Fibroblast of mammary gland (primary cell): ENCODE measurements around the gene RBM44.

Experiments
- DNase-seq: peaks from one replicate; pipeline ENCODE4 v3.0.0-alpha.2; 2010; ENCODE audit warnings: low read depth
- H3K4me3 ChIP-seq: 2 replicates; pipeline ENCODE4 v1.5.1; 2011; ENCODE audit warnings: low read depth, mild to moderate bottlenecking, low read length, moderate library complexity; ENCODE audit not compliant: control insufficient read depth
- CTCF ChIP-seq: conservative IDR thresholded peaks from 2 replicates; pipeline ENCODE4 v1.5.1; 2011; ENCODE audit warnings: low read depth, low read length, inconsistent platforms; ENCODE audit not compliant: control insufficient read depth, insufficient read depth

RBM44 gene

DNA sequence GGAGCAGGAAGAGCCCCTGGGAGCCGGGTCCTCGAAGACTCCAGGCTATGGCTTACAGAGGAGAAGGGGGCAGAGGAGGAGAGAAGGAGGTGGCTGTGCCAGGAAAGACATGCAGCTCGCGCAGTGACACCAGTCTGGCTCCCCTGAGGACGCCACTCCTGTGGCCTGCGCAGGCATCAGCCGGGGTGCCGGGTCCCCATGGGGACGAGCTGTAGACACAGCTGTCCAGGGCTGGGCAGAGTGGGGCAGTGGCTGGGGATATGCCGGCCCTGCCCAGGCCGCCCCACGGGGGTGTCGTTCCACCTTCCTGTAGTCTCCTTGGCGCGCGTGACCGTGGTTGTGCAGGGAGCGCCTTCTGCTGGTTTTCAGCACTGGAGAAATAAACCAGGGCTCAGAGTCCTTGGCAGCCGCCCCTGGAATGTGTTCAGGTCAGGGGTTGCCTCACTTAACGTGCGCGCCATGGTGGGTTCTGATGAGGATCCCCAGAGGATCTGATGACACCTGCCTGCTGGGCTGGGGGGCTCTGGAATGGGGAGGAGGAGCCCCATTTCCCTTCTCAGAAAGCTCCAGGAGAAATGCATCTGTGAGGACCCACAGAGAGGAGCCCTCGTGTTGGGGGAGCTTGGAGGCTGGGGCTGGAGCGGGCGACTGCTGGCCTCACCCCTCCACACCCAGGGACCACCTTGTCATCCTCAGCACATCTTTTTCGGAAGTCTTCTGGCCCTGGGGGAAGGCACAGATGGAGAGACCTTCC lies 87.5 kb downstream of the RBM44 start:
- peak; percentile 62 for DNase-seq
- no peak overlapping the region for H3K4me3 ChIP-seq
- no peak for TF ChIP-seq CTCF

DNA sequence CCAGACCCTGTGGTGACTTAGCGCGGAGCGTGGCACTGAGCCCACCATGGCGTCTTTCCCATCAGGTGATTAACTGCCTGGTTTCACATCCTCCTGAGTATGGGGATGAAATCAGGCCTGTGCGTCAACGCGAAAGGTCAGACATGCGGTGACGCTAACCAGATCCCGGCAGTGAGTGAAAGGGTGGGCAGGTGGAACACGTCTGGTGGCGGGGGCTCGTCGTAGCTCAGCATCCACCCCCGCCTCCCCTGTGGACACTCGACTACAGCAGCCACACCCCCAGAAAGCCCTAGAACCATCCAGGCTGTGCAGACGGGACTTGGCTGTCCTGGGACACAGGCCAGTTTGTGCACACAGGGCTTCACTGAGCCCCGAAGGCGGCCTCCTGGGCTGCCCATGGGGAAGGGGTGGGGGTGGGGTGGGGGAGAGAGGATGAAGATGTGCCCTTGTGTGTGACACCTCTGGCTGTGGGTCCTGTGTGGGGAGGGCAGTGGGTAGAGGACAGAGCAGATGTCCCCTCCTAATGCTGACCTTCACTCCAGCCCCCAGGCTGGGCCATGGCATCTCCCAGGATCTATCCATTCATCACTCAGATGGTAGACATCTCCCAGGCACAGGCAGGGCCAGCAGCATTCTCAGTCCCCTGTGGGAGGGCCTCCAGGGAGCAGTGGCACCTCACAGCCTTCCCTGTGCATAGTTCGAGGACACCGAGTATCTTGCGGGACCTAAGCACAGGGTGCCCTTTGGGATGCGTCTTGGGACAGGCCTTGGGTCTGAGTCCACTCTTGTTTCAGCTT lies 88.3 kb downstream of the RBM44 start:
- DNase-seq: peak; percentile 96
- no peak overlapping the region for H3K4me3 ChIP-seq
- no peak for TF ChIP-seq CTCF

- no peak overlapping the region for H3K4me3 ChIP-seq
- DNase-seq: peak; percentile 90
- TF ChIP-seq CTCF: no peak
Observed at GRCh38 chr2:237888389-237888788, 89.8 kb downstream of the RBM44 start.

DNA sequence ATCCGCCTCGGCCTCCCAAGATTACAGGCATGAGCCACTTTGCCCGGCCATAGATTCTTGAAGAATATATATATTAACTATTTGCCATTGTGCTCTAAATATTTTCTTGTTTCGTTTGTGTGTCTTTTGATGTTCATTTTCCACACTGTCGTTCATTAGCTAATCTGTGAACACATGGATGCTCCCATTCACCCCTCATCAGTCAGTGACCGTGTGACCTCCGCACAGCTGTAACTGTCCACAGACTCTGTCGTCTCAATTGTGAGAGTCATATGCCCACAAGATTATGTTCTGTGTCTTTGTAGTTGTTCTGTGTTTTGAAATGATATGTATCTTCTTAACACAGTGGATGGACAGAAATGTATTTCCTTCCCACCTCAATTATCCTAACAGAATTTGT lies 90.4 kb downstream of the RBM44 start:
- TF ChIP-seq CTCF: no peak
- H3K4me3 ChIP-seq: no peak overlapping the region
- DNase-seq: no peak

- no peak for DNase-seq
- H3K4me3 ChIP-seq: no peak overlapping the region
- no peak for TF ChIP-seq CTCF
Observed at GRCh38 chr2:237889811-237890210, 91.2 kb downstream of the RBM44 start.
